SK-N-MC (cell line): ENCODE data around the gene SLC2A9.
"Not testable (repeated sequence)": the region's sequence is repeated elsewhere in the genome, so short reads cannot be mapped to it uniquely, and the experiment has no call there.

Experiments
- DNase-seq: peaks from one replicate; pipeline ENCODE4 v3.0.0-alpha.2; 2011; ENCODE audit warnings: low read depth, low spot score
- H3K27ac ChIP-seq: fragments of 200-600 bp; sonication (generic); 2 replicates; pipeline ENCODE4 v1.5.1; 2016; ENCODE audit warnings: mixed run types
- H3K36me3 ChIP-seq: fragments of 200-600 bp; sonication (generic); 2 replicates; pipeline ENCODE4 v1.6.1; 2017; ENCODE audit warnings: antibody characterized with exemption, low read length, mixed read lengths; ENCODE audit not compliant: insufficient read depth
- H3K4me3 ChIP-seq: fragments of 200-600 bp; sonication (generic); 2 replicates; pipeline ENCODE4 v1.5.1; 2016
- H3K9ac ChIP-seq: fragments of 200-600 bp; sonication (generic); 2 replicates; pipeline ENCODE4 v1.8.0; 2017; ENCODE audit warnings: mixed run types, mixed read lengths; ENCODE audit not compliant: insufficient read length
- H3K9me3 ChIP-seq: fragments of 200-600 bp; sonication (generic); 2 replicates; pipeline ENCODE4 v1.6.1; 2017; ENCODE audit warnings: low read depth, mild to moderate bottlenecking, antibody characterized with exemption, low read length, moderate library complexity, mixed read lengths
- EZH2 ChIP-seq: fragments of 200-600 bp; sonication (generic); IDR thresholded peaks from one replicate; pipeline ENCODE4 v1.6.1; 2017; ENCODE audit warnings: antibody characterized with exemption
- FOXP2 ChIP-seq: optimal IDR thresholded peaks from 2 replicates; pipeline ENCODE3; 2011; ENCODE audit warnings: mild to moderate bottlenecking, moderate library complexity; ENCODE audit not compliant: insufficient read depth; ENCODE audit errors: extremely low read length, control extremely low read depth
- POLR2AphosphoS5 ChIP-seq: IDR thresholded peaks from 2 replicates; pipeline ENCODE4 v1.6.1; 2012; ENCODE audit warnings: mild to moderate bottlenecking, low read depth, low read length, borderline replicate concordance

The SLC2A9 gene

GRCh38 chr4:9988363-9988749 is 32.9 kb downstream of the SLC2A9 start:
- Histone ChIP-seq H3K4me3 (no peak overlapping the region), H3K9me3 (no peaks in the 10 kb centered on the region), H3K9ac (no peak overlapping the region), H3K27ac (no peak overlapping the region), H3K36me3 (no peaks in the 10 kb centered on the region)
- TF ChIP-seq POLR2AphosphoS5: no peak
- no peak for TF ChIP-seq EZH2
- TF ChIP-seq FOXP2: no peak
- DNase-seq: no peak

DNA sequence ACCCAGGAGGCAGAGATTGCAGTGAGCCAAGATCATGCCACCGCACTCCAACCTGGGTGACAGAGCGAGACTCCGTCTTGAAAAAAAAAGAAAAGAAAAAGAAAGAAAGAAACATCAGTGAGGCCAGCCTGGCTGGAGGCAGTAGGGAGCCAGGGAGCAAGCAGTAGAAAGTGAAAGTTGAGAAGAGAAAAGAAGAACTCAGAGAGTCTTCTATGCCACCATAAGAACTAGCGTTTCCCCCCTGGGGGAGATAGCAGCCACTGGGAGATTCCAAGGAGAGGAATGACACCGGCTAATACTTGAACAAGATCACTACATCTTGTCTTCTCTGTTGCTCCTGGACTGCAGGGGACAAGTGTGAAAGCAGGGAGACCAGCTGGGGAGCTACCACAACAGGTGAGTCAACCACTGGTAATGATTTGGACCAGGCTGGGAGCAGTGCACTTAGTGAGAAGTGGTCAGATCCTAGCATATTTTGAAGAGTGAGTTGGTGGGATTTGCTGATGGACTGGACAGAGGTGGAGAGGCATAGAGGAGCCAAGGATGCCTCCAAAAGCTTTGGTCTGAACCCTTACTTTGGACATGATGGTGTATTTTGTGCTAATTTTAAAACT is 33.4 kb downstream of the SLC2A9 start:
- DNase-seq: no peak
- Histone ChIP-seq H3K9ac (no peak overlapping the region), H3K36me3 (no peaks in the 10 kb centered on the region), H3K9me3 (no peaks in the 10 kb centered on the region), H3K4me3 (no peak overlapping the region), H3K27ac (no peak overlapping the region)
- TF ChIP-seq EZH2 (no peak), POLR2AphosphoS5 (no peak), FOXP2 (no peak)

DNA sequence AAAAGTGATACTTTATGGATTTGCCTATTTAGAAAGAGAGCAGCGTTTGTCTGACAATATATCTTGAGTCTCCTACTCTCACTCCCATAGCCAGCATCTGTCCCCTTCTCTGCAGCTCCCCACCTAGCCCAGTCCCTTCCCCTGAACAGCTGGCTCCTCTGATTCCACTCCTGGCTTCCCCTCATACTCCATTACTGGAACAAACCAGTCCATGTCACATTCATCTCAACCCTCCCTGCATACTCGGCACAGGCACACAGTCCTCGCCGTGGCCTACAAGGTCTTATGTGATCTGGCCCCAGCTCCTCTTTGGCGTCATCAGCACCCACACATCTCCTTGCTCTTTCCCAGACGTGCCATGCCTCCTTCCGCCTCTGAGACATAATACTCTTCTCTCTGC is 36.7 kb downstream of the SLC2A9 start:
- Histone ChIP-seq H3K27ac (no peak overlapping the region), H3K36me3 (no peaks in the 10 kb centered on the region), H3K9ac (no peak overlapping the region), H3K9me3 (no peaks in the 10 kb centered on the region), H3K4me3 (no peak overlapping the region)
- TF ChIP-seq FOXP2 (no peak), POLR2AphosphoS5 (no peak), EZH2 (no peak)
- DNase-seq: no peak

GRCh38 chr4:9983211-9983610 is 38.1 kb downstream of the SLC2A9 start:
- no peak for TF ChIP-seq EZH2
- no peak for TF ChIP-seq POLR2AphosphoS5
- TF ChIP-seq FOXP2: no peak
- Histone ChIP-seq H3K9me3 (no peaks in the 10 kb centered on the region), H3K4me3 (no peak overlapping the region), H3K9ac (no peak overlapping the region), H3K36me3 (no peaks in the 10 kb centered on the region), H3K27ac (no peak overlapping the region)
- no peak for DNase-seq

DNA sequence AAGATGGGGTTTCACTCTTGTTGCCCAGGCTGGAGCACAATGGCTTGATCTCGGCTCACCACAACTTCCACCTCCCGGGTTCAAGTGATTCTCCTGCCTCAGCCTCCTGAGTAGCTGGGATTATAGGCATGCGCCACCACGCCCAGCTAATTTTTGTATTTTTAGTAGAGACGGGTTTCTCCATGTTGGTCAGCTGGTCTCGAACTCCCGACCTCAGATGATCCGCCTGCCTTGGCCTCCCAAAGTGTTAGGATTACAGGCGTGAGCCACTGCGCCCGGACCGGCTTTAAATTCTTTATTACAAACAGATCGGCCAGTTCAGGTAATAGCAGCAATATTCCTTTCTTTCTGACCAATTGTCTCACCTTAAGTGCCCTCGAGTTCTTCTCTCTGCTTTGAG is 39.4 kb downstream of the SLC2A9 start:
- not testable (repeated sequence) for H3K27ac ChIP-seq, H3K9ac ChIP-seq, DNase-seq, H3K9me3 ChIP-seq, H3K36me3 ChIP-seq, H3K4me3 ChIP-seq

GRCh38 chr4:9980898-9981297 is 40.4 kb downstream of the SLC2A9 start:
- TF ChIP-seq EZH2 (no peak), POLR2AphosphoS5 (no peak), FOXP2 (no peak)
- Histone ChIP-seq H3K4me3 (no peak overlapping the region), H3K27ac (no peak overlapping the region), H3K9ac (no peak overlapping the region), H3K9me3 (no peaks in the 10 kb centered on the region), H3K36me3 (no peaks in the 10 kb centered on the region)
- no peak for DNase-seq

GRCh38 chr4:9979101-9979701 is 42.1 kb downstream of the SLC2A9 start:
- H3K9me3 ChIP-seq: no peaks in the 10 kb centered on the region
- no peak for DNase-seq
- no peaks in the 10 kb centered on the region for H3K36me3 ChIP-seq
- TF ChIP-seq EZH2 (no peak), POLR2AphosphoS5 (no peak), FOXP2 (no peak)
- H3K9ac ChIP-seq: no peak overlapping the region
- H3K27ac ChIP-seq: no peak overlapping the region
- H3K4me3 ChIP-seq: no peak overlapping the region

- no peak for DNase-seq
- TF ChIP-seq FOXP2 (no peak), POLR2AphosphoS5 (no peak), EZH2 (no peak)
- H3K27ac ChIP-seq: no peak overlapping the region
- H3K9ac ChIP-seq: no peak overlapping the region
- no peak overlapping the region for H3K4me3 ChIP-seq
- no peaks in the 10 kb centered on the region for H3K36me3 ChIP-seq
- H3K9me3 ChIP-seq: no peaks in the 10 kb centered on the region
These were observed 43.7 kb downstream of the SLC2A9 start for GRCh38 chr4:9977518-9978031.

GRCh38 chr4:9976781-9977180 is 44.5 kb downstream of the SLC2A9 start:
- no peaks in the 10 kb centered on the region for H3K36me3 ChIP-seq
- no peak overlapping the region for H3K27ac ChIP-seq
- no peak for DNase-seq
- H3K9me3 ChIP-seq: no peaks in the 10 kb centered on the region
- H3K9ac ChIP-seq: no peak overlapping the region
- H3K4me3 ChIP-seq: no peak overlapping the region
- TF ChIP-seq POLR2AphosphoS5 (no peak), EZH2 (no peak)
